GM21423 (cell line): ENCODE data around the gene REPS2.

Experiments used
- ATAC-seq: cut with Tn5 transposase; IDR thresholded peaks from one replicate; pipeline ENCODE4 v1.9.1; 2021; ENCODE audit warnings: mild to moderate bottlenecking, moderate library complexity; ENCODE audit not compliant: unreplicated experiment

Gene REPS2

DNA sequence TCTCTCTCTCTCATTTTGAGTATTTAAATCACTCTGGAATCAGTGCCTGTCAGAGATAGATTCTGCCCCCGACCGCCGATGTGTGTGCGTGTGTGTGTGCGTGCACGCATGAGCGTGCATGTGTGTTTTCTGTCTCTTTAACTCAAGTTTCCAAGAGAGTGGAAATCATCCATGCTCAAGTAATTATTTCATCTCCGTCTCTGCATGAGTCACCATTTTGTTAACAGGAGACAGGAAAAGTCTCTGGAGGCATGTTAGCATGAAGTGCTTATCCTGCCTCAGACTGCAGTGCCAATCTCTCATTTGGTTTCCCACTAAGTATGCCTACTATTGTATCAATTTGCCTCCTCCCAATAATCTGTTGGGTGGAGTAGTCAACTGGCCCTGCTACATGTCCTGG lies 245.6 kb downstream of the REPS2 start:
- ATAC-seq: no peak
